Left lung (tissue), 10 donors: ENCODE measurements around the gene PTPRD. TPM values are rescaled to one million over a fixed set of nuclear protein-coding genes. Genes with fewer than 3 reads are reported as not detected.

ENCODE experiments used
- ATAC-seq: fragments of 200-7000 bp; cut with Tn5 transposase; one replicate; pipeline ENCODE4 v1.9.1; 2020; ENCODE audit warnings: moderate library complexity
- DNase-seq, 4 donors: peaks; one replicate each; pipeline ENCODE4 v3.0.0-alpha.2; 2013 to 2020
- H3K27ac ChIP-seq, 2 donors: fragments of 200-600 bp; sonication (generic) in 1 of 2; one replicate each; pipeline versions ENCODE4 v1.5.0 to v1.8.0; 2020 to 2021
- H3K27me3 ChIP-seq, 2 donors: fragments of 200-600 bp; sonication (generic) in 1 of 2; one replicate each; pipeline versions ENCODE4 v1.5.0 to v1.8.0; 2020 to 2021
- H3K36me3 ChIP-seq, 2 donors: fragments of 200-600 bp; sonication (generic) in 1 of 2; one replicate each; pipeline versions ENCODE4 v1.5.0 to v1.8.0; 2020 to 2021
- H3K4me1 ChIP-seq, 2 donors: fragments of 200-600 bp; one replicate each; pipeline ENCODE4 v1.8.0; 2021
- H3K4me3 ChIP-seq, 2 donors: fragments of 200-600 bp; sonication (generic) in 1 of 2; one replicate each; pipeline versions ENCODE4 v1.5.0 to v1.8.0; 2020 to 2021; ENCODE audit warnings: mild to moderate bottlenecking in 1 of 2
- H3K9me3 ChIP-seq, 2 donors: fragments of 200-600 bp; sonication (generic) in 1 of 2; one replicate each; pipeline versions ENCODE4 v1.5.0 to v1.8.0; 2020 to 2021
- CTCF ChIP-seq, 2 donors: fragments of 200-600 bp; sonication (generic) in 1 of 2; IDR thresholded peaks; one replicate each; pipeline versions ENCODE4 v1.5.0 to v1.8.0; 2021; ENCODE audit warnings: antibody characterized with exemption in 2 of 2
- intact Hi-C, 2 donors: fragments of 100-400 bp; cut with DNase I; formaldehyde crosslinking; loops; one replicate each; pipeline versions ENCODE4 v1.11.2 to v1.14.2; 2022
- polyA plus RNA-seq, 6 donors: library from polyadenylated mRNA; unstranded; fragments of 120-200 nt; gene quantifications; one replicate each; pipeline ENCODE4 v1.2.1, GENCODE V29; 2013; ENCODE audit not compliant: insufficient read length in 6 of 6
- total RNA-seq, 2 donors: library from RNA; stranded (reverse); fragmentation: NEBNext Ultra II Directional; extraction: Animal tissue kit (Norgen Biotek cat#: 25700); gene quantifications; one replicate each; pipeline ENCODE4 v1.2.1, GENCODE V29; 2021
- donor health status: DM: no; HTN: yes; CAD: no.
- donor health status: DM: no; HTN: no; CAD: no.

PTPRD gene
- total and polyA plus RNA-seq, 8 donors: 24.2 to 167 (median 139) TPM

GRCh38 chr9:10168241-10168640 lies 444.6 kb downstream of the PTPRD start:
- ATAC-seq (no peak), DNase-seq (no peak)
- intact Hi-C loops: no loop called here
- H3K4me1 ChIP-seq: no peaks in the 10 kb centered on the region
- no peak for TF ChIP-seq CTCF (IDR thresholded peaks at IDR 0.05)
- no peaks in the 10 kb centered on the region for H3K9me3 ChIP-seq
- H3K4me3 ChIP-seq: no peak overlapping the region
- H3K36me3 ChIP-seq: no peaks in the 10 kb centered on the region
- H3K27me3 ChIP-seq: no peaks in the 10 kb centered on the region
- no peak overlapping the region for H3K27ac ChIP-seq

GRCh38 chr9:10148796-10149195 lies 464.0 kb downstream of the PTPRD start:
- no peak for TF ChIP-seq CTCF (IDR thresholded peaks at IDR 0.05)
- Histone ChIP-seq H3K9me3 (no peaks in the 10 kb centered on the region), H3K27ac (no peak overlapping the region), H3K27me3 (no peaks in the 10 kb centered on the region), H3K4me3 (no peak overlapping the region), H3K36me3 (no peaks in the 10 kb centered on the region), H3K4me1 (no peaks in the 10 kb centered on the region)
- DNase-seq (no peak), ATAC-seq (no peak)
- intact Hi-C loops: no loop called here

- TF ChIP-seq CTCF (IDR thresholded peaks at IDR 0.05): no peak
- no peaks in the 10 kb centered on the region for H3K36me3 ChIP-seq
- H3K4me3 ChIP-seq: no peak overlapping the region
- H3K27me3 ChIP-seq: no peaks in the 10 kb centered on the region
- no peaks in the 10 kb centered on the region for H3K9me3 ChIP-seq
- ATAC-seq (no peak), DNase-seq (no peak)
- no peaks in the 10 kb centered on the region for H3K4me1 ChIP-seq
- H3K27ac ChIP-seq: no peak overlapping the region
- intact Hi-C loops: no loop called here
These were observed 466.1 kb downstream of the PTPRD start for GRCh38 chr9:10146517-10147331.

- Histone ChIP-seq H3K27ac (no peak overlapping the region), H3K36me3 (no peaks in the 10 kb centered on the region)
- intact Hi-C loops: no loop called here
These were observed 468.4 kb downstream of the PTPRD start for GRCh38 chr9:10144355-10144754.

More at GRCh38 chr9:10144355-10144754, 468.4 kb downstream of the PTPRD start:
- no peak for ATAC-seq
- DNase-seq: no peak
- TF ChIP-seq CTCF (IDR thresholded peaks at IDR 0.05): no peak
- Histone ChIP-seq H3K4me1 (no peaks in the 10 kb centered on the region), H3K4me3 (no peak overlapping the region), H3K27me3 (no peaks in the 10 kb centered on the region), H3K9me3 (peaks cover 0 to 2% of the 10 kb centered on the region in 2 donors)
